Measurements from ENCODE around the gene CASD1.

CASD1 gene

DNA sequence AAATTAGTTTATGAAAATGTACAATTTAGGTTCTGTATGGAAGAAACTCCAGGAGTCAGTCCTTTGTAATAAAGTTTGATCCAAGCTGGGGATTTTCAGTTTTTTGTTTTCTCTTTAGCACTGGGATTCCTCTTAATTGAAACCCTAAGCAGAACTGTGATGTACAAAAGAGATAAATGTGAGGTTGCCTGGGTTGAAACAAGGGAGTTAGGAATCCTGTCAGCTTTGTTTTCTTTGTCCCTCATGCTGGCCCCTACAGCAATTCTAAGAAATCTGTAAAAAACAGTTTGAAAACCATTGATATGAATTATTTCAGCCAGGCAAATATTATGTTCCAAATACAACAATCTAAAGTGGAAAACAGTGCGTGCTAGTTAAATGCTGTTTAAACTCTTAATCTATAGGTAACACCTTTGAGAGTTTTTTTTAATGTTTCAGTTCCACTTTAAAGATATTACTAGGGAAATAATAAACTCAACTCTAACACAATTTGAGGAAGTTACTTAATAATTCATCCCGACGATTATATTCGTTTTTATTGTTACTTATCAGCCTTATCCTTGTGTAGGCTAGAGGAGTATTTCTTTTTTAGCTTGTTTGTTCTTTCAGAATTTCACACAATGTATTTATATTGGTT lies 81.0 kb downstream of the CASD1 start:
- no peak for DNase-seq (ENCODE audit: low read depth)
- TF ChIP-seq, protein P1, sequence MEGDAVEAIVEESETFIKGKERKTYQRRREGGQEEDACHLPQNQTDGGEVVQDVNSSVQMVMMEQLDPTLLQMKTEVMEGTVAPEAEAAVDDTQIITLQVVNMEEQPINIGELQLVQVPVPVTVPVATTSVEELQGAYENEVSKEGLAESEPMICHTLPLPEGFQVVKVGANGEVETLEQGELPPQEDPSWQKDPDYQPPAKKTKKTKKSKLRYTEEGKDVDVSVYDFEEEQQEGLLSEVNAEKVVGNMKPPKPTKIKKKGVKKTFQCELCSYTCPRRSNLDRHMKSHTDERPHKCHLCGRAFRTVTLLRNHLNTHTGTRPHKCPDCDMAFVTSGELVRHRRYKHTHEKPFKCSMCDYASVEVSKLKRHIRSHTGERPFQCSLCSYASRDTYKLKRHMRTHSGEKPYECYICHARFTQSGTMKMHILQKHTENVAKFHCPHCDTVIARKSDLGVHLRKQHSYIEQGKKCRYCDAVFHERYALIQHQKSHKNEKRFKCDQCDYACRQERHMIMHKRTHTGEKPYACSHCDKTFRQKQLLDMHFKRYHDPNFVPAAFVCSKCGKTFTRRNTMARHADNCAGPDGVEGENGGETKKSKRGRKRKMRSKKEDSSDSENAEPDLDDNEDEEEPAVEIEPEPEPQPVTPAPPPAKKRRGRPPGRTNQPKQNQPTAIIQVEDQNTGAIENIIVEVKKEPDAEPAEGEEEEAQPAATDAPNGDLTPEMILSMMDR (IDR thresholded peaks at IDR 0.05; ENCODE audit: insufficient read depth, low read depth, low read length, missing control alignments) = no peak
- H3K4me3 ChIP-seq (ENCODE audit: low read length) = no peak overlapping the region

DNA sequence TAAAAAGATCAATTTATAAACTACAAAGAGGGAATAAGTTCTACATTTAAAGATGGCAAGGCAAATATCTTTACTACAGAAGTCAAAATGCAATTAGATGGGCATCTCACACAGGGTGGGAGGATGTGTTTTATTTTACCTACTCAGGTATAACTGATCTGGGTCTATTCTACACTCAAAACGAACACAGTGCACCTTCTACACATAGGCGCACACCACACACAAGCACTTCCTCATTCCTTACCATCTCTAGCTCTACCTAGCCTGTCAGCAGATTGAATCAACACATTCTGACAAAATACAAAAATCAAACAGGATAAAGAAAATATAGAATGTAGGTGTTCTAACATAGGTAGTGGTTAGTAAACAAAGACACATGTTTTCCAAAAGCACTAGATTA lies 81.6 kb downstream of the CASD1 start:
- H3K4me3 ChIP-seq (ENCODE audit: low read length) = no peak overlapping the region
- no peak for DNase-seq (ENCODE audit: low read depth)
- TF ChIP-seq, protein P1 (IDR thresholded peaks at IDR 0.05; ENCODE audit: insufficient read depth, low read depth, low read length, missing control alignments) = no peak

DNA sequence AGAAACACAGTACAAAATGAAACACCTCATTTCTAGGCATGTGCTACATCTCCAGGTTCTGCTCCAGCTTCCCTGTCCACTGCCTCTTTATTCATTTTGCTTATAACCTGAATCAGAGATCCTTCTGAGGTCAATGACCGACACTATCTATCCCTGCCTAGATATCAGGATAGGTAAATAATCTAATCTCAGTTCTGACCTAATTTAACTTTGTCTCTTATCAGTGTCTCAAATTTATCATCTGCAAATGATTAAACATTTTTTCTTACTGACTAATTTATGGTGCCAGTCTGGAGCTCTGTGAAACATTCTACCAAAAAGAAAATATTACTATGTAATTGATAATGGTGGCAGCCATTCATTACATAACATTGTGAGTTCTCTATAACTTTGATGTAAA lies 85.3 kb downstream of the CASD1 start:
- DNase-seq (ENCODE audit: low read depth) = no peak
- TF ChIP-seq, protein P1 (IDR thresholded peaks at IDR 0.05; ENCODE audit: insufficient read depth, low read depth, low read length, missing control alignments) = no peak
- no peak overlapping the region for H3K4me3 ChIP-seq (ENCODE audit: low read length)

DNA sequence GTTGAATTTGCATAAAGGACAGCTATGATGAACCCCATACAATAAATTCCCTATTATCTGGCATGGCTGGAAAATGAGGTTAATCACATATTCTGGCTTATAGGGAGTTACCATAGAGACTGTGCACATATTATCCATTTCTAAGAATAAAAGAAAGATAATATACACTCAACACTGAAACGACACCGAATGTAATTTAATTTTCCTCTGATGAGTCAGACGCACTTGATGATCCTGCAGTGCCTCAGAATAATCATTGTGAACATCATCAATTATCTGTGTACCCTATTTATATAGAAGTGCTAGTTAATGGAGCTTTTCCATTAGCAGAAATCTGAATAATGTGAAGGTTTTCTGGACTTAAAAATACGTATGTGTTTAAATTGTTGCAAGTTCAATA lies 86.1 kb downstream of the CASD1 start:
- H3K4me3 ChIP-seq (ENCODE audit: low read length) = no peak overlapping the region
- TF ChIP-seq, protein P1 (IDR thresholded peaks at IDR 0.05; ENCODE audit: insufficient read depth, low read depth, low read length, missing control alignments) = no peak

DNA sequence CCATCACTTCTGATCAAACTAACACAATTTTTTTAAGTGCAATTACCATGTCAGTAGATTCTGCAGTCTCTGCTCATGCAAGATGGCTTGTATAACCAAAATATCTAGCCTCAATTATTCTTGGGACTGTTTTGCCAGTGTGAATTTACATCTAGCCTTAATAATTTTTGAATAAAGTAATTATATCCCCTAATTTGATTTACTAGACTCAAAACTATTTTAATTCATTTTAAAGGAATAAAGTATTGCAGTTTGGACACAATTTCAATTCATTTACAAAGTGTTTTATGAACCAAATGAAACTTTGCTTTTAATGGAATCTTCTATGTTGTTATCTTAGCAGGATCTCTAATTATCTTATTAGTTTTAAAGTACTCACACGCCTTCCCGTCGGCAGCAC lies 90.7 kb downstream of the CASD1 start:
- no peak for DNase-seq (ENCODE audit: low read depth)
- H3K4me3 ChIP-seq (ENCODE audit: low read length) = no peak overlapping the region
- TF ChIP-seq, protein P1 (IDR thresholded peaks at IDR 0.05; ENCODE audit: insufficient read depth, low read depth, low read length, missing control alignments) = no peak

More for the DNA sequence above, 86.1 kb downstream of the CASD1 start:
- DNase-seq (ENCODE audit: low read depth) = no peak

DNA sequence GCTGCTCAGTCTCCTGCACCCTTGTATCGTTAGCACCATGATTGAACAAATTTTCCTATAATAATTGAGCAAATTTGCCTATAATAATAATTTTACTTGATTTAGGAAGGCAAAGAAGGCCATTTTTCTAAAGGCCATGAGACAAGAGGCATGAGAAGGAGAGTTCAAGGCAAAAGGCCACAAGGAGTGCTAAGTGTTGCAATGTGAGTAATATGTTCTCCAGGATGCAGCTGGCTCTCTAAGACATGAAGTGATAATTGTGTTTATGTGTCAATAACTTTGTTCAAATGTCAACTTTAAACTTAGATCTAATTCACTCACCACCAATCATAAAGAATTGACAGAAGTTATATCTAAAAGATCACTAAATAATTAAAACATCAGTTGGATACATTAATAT lies 92.6 kb downstream of the CASD1 start:
- TF ChIP-seq, protein P1 (IDR thresholded peaks at IDR 0.05; ENCODE audit: insufficient read depth, low read depth, low read length, missing control alignments) = no peak
- no peak for DNase-seq (ENCODE audit: low read depth)
- H3K4me3 ChIP-seq (ENCODE audit: low read length) = no peak overlapping the region

DNA sequence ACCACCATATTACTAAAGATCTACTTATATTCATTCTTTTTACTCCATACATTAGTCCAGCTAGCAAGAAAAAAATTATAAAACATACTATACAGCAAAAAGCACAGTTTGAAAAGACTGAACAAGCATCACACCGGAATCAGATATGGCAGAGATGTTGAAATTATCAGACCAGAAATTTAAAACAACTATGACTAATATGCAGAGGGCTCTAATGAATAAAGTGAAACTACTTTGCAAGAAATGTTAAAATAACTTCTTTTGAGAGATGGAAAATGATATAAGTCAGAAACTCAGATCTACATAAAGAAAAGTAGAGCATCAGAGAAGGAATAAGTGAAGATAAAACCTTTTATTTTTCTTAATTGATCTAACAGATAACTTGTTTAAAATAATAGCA lies 95.4 kb downstream of the CASD1 start:
- DNase-seq (ENCODE audit: low read depth) = no peak
- no peak overlapping the region for H3K4me3 ChIP-seq (ENCODE audit: low read length)
- TF ChIP-seq, protein P1 (IDR thresholded peaks at IDR 0.05; ENCODE audit: insufficient read depth, low read depth, low read length, missing control alignments) = no peak

Data from epithelial cell of esophagus (primary cell).